HG03457 (cell line): Measurements from ENCODE around the gene DDX11.
"Not testable (repeated sequence)": the region's sequence is repeated elsewhere in the genome, so short reads cannot be mapped to it uniquely, and the experiment has no call there.

Experiments used
- ATAC-seq: cut with Tn5 transposase; IDR thresholded peaks from one replicate; pipeline ENCODE4 v1.9.1; 2021; ENCODE audit warnings: moderate number of reproducible peaks; ENCODE audit not compliant: unreplicated experiment

DDX11 gene

GRCh38 chr12:31120392-31121008, 46.8 kb downstream of the DDX11 start:
- no peak for ATAC-seq

DNA sequence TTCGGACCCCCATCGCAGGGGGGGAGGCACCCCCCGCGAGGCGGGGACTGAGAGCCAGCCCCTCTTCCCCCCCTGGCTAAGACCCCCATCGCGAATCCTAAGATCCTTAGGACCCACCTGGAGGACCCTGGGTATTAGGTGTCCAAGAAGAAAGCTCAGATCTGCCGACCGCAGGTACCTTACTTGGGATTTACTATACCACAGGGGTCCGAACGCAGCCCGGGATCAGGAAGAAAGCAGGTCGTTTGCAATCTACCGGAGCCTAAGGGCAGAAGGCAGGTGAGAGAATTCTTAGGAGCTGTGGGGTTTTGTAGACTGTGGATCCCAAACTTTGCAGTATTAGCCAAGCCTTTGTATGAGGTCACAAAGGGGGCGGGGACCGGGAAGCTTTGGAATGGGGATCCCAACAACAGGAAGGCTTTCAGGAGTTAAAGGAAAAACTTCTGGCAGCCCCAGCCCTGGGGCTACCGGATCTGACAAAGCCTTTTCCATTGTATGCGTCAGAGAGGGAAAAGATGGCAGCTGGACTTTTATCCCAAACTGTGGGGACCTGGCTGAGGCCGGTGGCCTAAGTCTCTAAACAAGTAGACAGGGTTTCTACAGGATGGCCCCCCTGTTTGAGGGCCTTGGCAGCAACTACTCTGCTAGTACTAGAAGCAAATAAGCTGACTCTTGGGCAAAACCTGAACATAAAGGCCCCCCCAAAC, 47.5 kb downstream of the DDX11 start:
- ATAC-seq: not testable (repeated sequence)

DNA sequence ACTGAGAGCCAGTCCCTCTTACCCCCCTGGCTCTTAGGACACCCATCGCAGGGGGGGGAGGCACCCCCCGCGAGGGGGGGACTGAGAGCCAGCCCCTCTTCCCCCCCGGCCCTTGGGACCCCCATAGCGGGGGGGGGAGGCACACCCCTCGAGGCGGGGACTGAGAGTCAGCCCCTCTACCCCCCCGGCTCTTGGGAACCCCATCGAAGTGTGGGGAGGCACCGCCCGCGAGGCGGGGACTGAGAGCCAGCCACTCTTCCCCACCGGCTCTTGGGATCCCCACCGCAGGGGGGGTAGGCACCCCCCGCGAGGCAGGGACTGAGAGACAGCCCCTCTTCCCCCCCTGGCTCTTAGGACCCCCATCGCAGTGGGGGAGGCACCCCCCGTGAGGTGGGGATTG, 48.8 kb downstream of the DDX11 start:
- no peak for ATAC-seq

DNA sequence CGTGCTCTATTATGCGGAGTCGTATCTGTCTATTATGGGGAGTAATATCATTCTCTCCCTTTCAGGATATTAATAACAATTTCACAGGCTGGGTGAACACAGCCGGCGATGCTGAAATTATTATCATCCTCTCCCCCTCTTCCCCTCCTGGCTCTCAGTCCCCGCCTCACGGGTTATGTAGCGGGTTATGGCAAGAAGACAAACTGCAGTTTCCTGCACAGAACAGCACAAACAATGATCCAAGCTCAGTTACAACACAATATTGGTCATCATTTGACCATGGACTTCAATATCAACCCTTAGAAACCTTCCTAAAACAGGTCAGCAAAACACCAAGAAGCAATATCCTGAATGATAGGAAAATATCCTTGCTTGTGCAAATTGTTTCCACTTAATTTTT, 50.5 kb downstream of the DDX11 start:
- ATAC-seq: not testable (repeated sequence)

- not testable (repeated sequence) for ATAC-seq
Measured at GRCh38 chr12:31125171-31125570, 51.5 kb downstream of the DDX11 start.

GRCh38 chr12:31127209-31127848, 53.7 kb downstream of the DDX11 start:
- ATAC-seq: not testable (repeated sequence)

GRCh38 chr12:31136581-31136980, 62.9 kb downstream of the DDX11 start:
- not testable (repeated sequence) for ATAC-seq

- not testable (repeated sequence) for ATAC-seq
Measured at GRCh38 chr12:31144768-31145167, 71.1 kb downstream of the DDX11 start.

DNA sequence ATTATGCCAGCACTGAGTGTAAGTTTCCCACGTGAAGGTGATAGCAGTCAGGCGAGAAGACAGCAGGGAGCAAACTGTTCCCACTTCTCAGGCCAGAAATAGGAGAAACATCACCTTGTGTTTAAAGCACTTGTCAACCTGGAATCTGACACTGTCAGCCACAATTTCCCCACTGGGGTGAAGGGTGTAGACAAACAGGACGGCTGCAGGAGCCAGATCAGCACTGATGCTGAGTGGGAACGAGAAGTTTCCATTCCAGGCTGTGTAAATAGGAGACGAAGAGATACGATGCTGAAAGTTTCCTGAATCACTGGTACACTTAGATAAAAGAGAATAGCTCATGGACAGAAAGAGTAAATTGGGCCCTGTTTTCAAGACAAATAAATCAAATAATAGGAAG, 71.6 kb downstream of the DDX11 start:
- ATAC-seq: not testable (repeated sequence)

DNA sequence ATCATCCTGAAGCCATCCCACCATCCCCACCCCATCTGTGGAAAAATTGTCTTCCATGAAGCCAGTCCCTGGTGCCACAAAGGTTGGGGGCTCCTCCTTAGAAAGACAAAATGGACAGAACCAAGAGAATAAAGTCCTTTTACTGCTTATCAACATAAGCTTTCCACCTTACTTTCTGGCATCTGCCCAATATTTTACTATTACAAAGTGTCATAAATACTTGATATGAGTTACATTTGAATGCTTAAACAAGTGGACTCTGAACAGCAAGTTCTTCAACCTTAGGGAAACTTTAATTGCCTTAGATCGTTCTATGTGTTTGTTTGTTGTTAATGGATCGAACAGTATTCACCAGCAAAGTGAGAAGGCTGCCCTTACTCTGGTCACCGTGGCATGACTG, 73.8 kb downstream of the DDX11 start:
- not testable (repeated sequence) for ATAC-seq

GRCh38 chr12:31150766-31151165, 77.1 kb downstream of the DDX11 start:
- ATAC-seq: not testable (repeated sequence)
